HG03571 (cell line): ENCODE data around the gene ATP8B3.
"Not testable (repeated sequence)": the region's sequence is repeated elsewhere in the genome, so short reads cannot be mapped to it uniquely, and the experiment has no call there.

Experiments
- ATAC-seq: cut with Tn5 transposase; IDR thresholded peaks from one replicate; pipeline ENCODE4 v1.9.1; 2021; ENCODE audit not compliant: unreplicated experiment

Gene ATP8B3

GRCh38 chr19:1799695-1800342 lies 12.3 kb downstream of the ATP8B3 start:
- ATAC-seq: no peak

- ATAC-seq: not testable (repeated sequence)
Observed at GRCh38 chr19:1797313-1797712, 14.8 kb downstream of the ATP8B3 start.

GRCh38 chr19:1796395-1797142 lies 15.5 kb downstream of the ATP8B3 start:
- no peak for ATAC-seq

- no peak for ATAC-seq
Observed at GRCh38 chr19:1794424-1795172, 17.5 kb downstream of the ATP8B3 start.

GRCh38 chr19:1791879-1792278 lies 20.2 kb downstream of the ATP8B3 start:
- ATAC-seq: no peak

- ATAC-seq: no peak
Observed at GRCh38 chr19:1790054-1790792, 21.9 kb downstream of the ATP8B3 start.

- ATAC-seq: no peak
Observed at GRCh38 chr19:1789261-1790041, 22.6 kb downstream of the ATP8B3 start.

GRCh38 chr19:1787116-1787515 lies 25.0 kb downstream of the ATP8B3 start:
- no peak for ATAC-seq

GRCh38 chr19:1786668-1787067 lies 25.4 kb downstream of the ATP8B3 start:
- ATAC-seq: no peak

GRCh38 chr19:1785310-1785709 lies 26.8 kb downstream of the ATP8B3 start:
- ATAC-seq: no peak

- no peak for ATAC-seq
Observed at GRCh38 chr19:1783874-1784273, 28.2 kb downstream of the ATP8B3 start.

- ATAC-seq: no peak
Observed at GRCh38 chr19:1783354-1783753, 28.7 kb downstream of the ATP8B3 start.

- no peak for ATAC-seq
Observed at GRCh38 chr19:1782521-1782920, 29.6 kb downstream of the ATP8B3 start.

GRCh38 chr19:1780272-1780958 lies 31.7 kb downstream of the ATP8B3 start:
- ATAC-seq: no peak

- ATAC-seq: no peak
Observed at GRCh38 chr19:1779574-1779973, 32.5 kb downstream of the ATP8B3 start.

GRCh38 chr19:1777149-1777548 lies 34.9 kb downstream of the ATP8B3 start:
- ATAC-seq: no peak

GRCh38 chr19:1776606-1777147 lies 35.4 kb downstream of the ATP8B3 start:
- no peak for ATAC-seq

- no peak for ATAC-seq
Observed at GRCh38 chr19:1775951-1776605, 36.0 kb downstream of the ATP8B3 start.
